Activated CD8-positive, alpha-beta memory T cell treated with anti-CD3 and anti-CD28 coated beads, Interleukin-2, amount 50 U/mL, for 24 hours (primary cell): ENCODE data around the gene UBL3.

Experiments used
- DNase-seq: peaks from one replicate; pipeline ENCODE4 v3.0.0-alpha.2; 2020; ENCODE audit errors: extremely low read depth

The UBL3 gene

GRCh38 chr13:29810145-29810742 is 40.2 kb downstream of the UBL3 start:
- DNase-seq, result no peak

- DNase-seq, result no peak
Observed at GRCh38 chr13:29808264-29808663, 42.2 kb downstream of the UBL3 start.

GRCh38 chr13:29805994-29806979 is 44.1 kb downstream of the UBL3 start:
- DNase-seq, result no peak

- no peak for DNase-seq
Observed at GRCh38 chr13:29803221-29803620, 47.2 kb downstream of the UBL3 start.

- no peak for DNase-seq
Observed at GRCh38 chr13:29802621-29803020, 47.8 kb downstream of the UBL3 start.

GRCh38 chr13:29801737-29802305 is 48.6 kb downstream of the UBL3 start:
- DNase-seq, result no peak

- no peak for DNase-seq
Observed at GRCh38 chr13:29801102-29801501, 49.3 kb downstream of the UBL3 start.

- DNase-seq, result no peak
Observed at GRCh38 chr13:29800687-29801086, 49.7 kb downstream of the UBL3 start.

- no peak for DNase-seq
Observed at GRCh38 chr13:29799041-29799440, 51.4 kb downstream of the UBL3 start.

GRCh38 chr13:29791997-29792780 is 58.2 kb downstream of the UBL3 start:
- no peak for DNase-seq

GRCh38 chr13:29791508-29791907 is 58.9 kb downstream of the UBL3 start:
- DNase-seq, result no peak

GRCh38 chr13:29786698-29787097 is 63.7 kb downstream of the UBL3 start:
- no peak for DNase-seq

GRCh38 chr13:29785978-29786377 is 64.4 kb downstream of the UBL3 start:
- no peak for DNase-seq

GRCh38 chr13:29782798-29783197 is 67.6 kb downstream of the UBL3 start:
- no peak for DNase-seq

GRCh38 chr13:29774830-29775229 is 75.6 kb downstream of the UBL3 start:
- DNase-seq, result no peak

GRCh38 chr13:29771247-29771646 is 79.2 kb downstream of the UBL3 start:
- no peak for DNase-seq

GRCh38 chr13:29767006-29767405 is 83.4 kb downstream of the UBL3 start:
- DNase-seq, result no peak

- no peak for DNase-seq
Observed at GRCh38 chr13:29763436-29764180, 86.8 kb downstream of the UBL3 start.

- no peak for DNase-seq
Observed at GRCh38 chr13:29761815-29762214, 88.6 kb downstream of the UBL3 start.

GRCh38 chr13:29761160-29761559 is 89.3 kb downstream of the UBL3 start:
- no peak for DNase-seq

- DNase-seq, result no peak
Observed at GRCh38 chr13:29760544-29760943, 89.9 kb downstream of the UBL3 start.
